ENCODE results near the gene EFCAB8.
A peak's percentile ranks its signal among the peaks of the same experiment; 100 is the strongest.

The EFCAB8 gene

DNA sequence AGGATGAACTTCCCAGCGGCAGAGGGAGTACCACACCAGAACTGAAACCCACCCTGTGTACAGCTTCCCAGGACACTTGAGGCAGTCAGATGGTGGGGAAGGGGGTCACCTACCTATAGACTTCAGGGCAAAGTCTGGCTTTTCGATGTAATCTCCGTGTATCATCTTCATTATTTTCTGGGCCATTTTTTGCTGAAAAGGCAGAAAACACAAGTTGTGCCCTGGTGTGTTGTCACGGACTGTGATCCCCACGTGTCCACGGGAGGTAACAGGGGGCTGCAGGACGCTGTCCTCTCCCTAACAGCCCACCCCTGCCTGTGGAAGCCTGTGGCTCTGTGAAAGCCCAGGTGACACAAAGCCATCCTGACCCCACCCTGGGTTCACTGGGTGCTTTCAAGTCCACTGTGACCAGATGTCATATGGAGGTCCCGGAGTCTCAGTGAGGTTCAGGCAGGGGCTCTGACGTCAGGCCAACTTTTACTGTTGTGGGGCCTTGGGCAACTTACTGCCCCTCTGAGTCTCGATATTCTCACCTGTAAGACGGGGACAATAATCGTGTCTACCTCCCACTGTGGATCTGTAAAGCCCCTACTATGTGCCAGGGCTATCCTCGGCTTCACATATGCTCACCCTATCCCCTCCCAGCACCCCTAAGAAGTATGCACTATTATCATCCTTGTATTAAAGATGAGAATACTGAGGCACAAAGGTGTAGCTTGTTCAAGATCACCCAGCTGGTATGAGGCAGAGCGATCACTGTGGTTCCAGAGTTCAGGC is 131.0 kb downstream of the EFCAB8 start:
- WGBS, 2 donors (ENCODE audit: extremely low coverage in 2 of 2, insufficient read length in 2 of 2, insufficient replicate concordance in 1 of 2): no CpG with 5 or more reads among the region's 14 CpGs
- peaks cover 0 to 7% (median 0%) of the 10 kb centered on the region in 3 experiments for H3K27me3 ChIP-seq (ENCODE audit: control insufficient read depth in 3 of 3, insufficient read depth in 3 of 3, low read depth in 1 of 3, low read length in 3 of 3)
- no peak overlapping the region for H2AFZ ChIP-seq (ENCODE audit: low read length)
- H2BK120ac ChIP-seq (ENCODE audit: low read depth, low read length): no peak overlapping the region
- H4K91ac ChIP-seq (ENCODE audit: low read depth, low read length, poor library complexity): no peak overlapping the region
- H3K4me1 ChIP-seq (ENCODE audit: control insufficient read depth in 2 of 2, insufficient read depth in 1 of 2, low read depth in 1 of 2, low read length in 2 of 2): peaks cover 0 to 5% of the 10 kb centered on the region in 2 donors
- H2BK12ac ChIP-seq (ENCODE audit: low read length): no peak overlapping the region
- H4K8ac ChIP-seq (ENCODE audit: low read depth, low read length): no peak overlapping the region
- H3K9me3 ChIP-seq (replicated peaks in 1 of 2; ENCODE audit: control insufficient read depth in 2 of 2, insufficient read depth in 1 of 2, low read depth in 1 of 2, low read length in 2 of 2): no peaks in the 10 kb centered on the region
- DNase-seq (ENCODE audit: low spot score): no peak
- H3K4me3 ChIP-seq (ENCODE audit: low read length in 2 of 2): no peak overlapping the region
- no peak overlapping the region for H3K4me2 ChIP-seq (ENCODE audit: insufficient read depth, low read length, poor library complexity, severe bottlenecking)
- peak overlapping the region; percentile 32 for H2AK5ac ChIP-seq (ENCODE audit: low read depth, low read length)
- no peak overlapping the region for H2BK15ac ChIP-seq (ENCODE audit: low read length)
- H3K27ac ChIP-seq (replicated peaks; ENCODE audit: low read length): no peak overlapping the region
- no peaks in the 10 kb centered on the region for H3K79me1 ChIP-seq (ENCODE audit: low read depth, low read length)
- no peaks in the 10 kb centered on the region for H3K36me3 ChIP-seq (replicated peaks in 1 of 2; ENCODE audit: control insufficient read depth in 2 of 2, insufficient read depth in 2 of 2, low read length in 2 of 2)
- no peak overlapping the region for H3K18ac ChIP-seq (ENCODE audit: low read length)
- H3K4ac ChIP-seq (ENCODE audit: low read length): no peak overlapping the region
- no peak overlapping the region for H2BK5ac ChIP-seq (ENCODE audit: low read length)
- no peak overlapping the region for H3K23ac ChIP-seq (ENCODE audit: low read depth, low read length, poor library complexity)
- H3K14ac ChIP-seq (ENCODE audit: low read length): no peak overlapping the region
- H3K9ac ChIP-seq (ENCODE audit: low read depth, low read length, poor library complexity): no peak overlapping the region

DNA sequence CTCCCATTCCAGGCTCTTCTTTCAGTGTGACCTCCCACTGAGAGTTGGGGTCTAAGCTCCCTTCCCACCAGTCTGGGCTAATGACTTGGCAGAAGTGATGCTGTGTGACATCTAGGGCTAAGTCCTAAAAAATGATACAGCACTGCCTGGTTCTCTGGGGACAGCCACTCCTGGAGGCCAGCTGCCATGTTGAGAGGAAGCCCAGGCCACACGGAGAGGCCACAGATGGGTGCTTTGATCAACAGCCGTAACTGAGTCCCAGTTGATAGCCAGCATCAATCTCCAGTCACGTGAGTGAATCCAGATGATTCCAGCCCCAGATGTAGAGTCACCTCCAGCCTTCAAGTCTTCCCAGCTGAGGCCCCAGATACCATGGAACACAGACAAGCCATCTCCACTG is 131.7 kb downstream of the EFCAB8 start:
- no peaks in the 10 kb centered on the region for H3K36me3 ChIP-seq (replicated peaks in 1 of 2; ENCODE audit: control insufficient read depth in 2 of 2, insufficient read depth in 2 of 2, low read length in 2 of 2)
- no peak overlapping the region for H3K27ac ChIP-seq (replicated peaks; ENCODE audit: low read length)
- H3K79me1 ChIP-seq (ENCODE audit: low read depth, low read length): no peaks in the 10 kb centered on the region
- no peak overlapping the region for H4K91ac ChIP-seq (ENCODE audit: low read depth, low read length, poor library complexity)
- no peak overlapping the region for H3K18ac ChIP-seq (ENCODE audit: low read length)
- no peak overlapping the region for H3K23ac ChIP-seq (ENCODE audit: low read depth, low read length, poor library complexity)
- no peak overlapping the region for H2AK5ac ChIP-seq (ENCODE audit: low read depth, low read length)
- peaks cover 0 to 4% of the 10 kb centered on the region in 2 donors for H3K4me1 ChIP-seq (ENCODE audit: control insufficient read depth in 2 of 2, insufficient read depth in 1 of 2, low read depth in 1 of 2, low read length in 2 of 2)
- no peak overlapping the region for H2BK120ac ChIP-seq (ENCODE audit: low read depth, low read length)
- H2BK12ac ChIP-seq (ENCODE audit: low read length): no peak overlapping the region
- H3K14ac ChIP-seq (ENCODE audit: low read length): no peak overlapping the region
- no peak overlapping the region for H2AFZ ChIP-seq (ENCODE audit: low read length)
- WGBS, 2 donors (ENCODE audit: extremely low coverage in 2 of 2, insufficient read length in 2 of 2, insufficient replicate concordance in 1 of 2): no CpG with 5 or more reads among the region's 3 CpGs
- no peak overlapping the region for H4K8ac ChIP-seq (ENCODE audit: low read depth, low read length)
- no peak overlapping the region for H3K9ac ChIP-seq (ENCODE audit: low read depth, low read length, poor library complexity)
- H2BK15ac ChIP-seq (ENCODE audit: low read length): no peak overlapping the region
- no peaks in the 10 kb centered on the region for H3K9me3 ChIP-seq (replicated peaks in 1 of 2; ENCODE audit: control insufficient read depth in 2 of 2, insufficient read depth in 1 of 2, low read depth in 1 of 2, low read length in 2 of 2)
- no peak overlapping the region for H2BK5ac ChIP-seq (ENCODE audit: low read length)
- H3K27me3 ChIP-seq (ENCODE audit: control insufficient read depth in 3 of 3, insufficient read depth in 3 of 3, low read depth in 1 of 3, low read length in 3 of 3): peaks cover 0 to 7% (median 0%) of the 10 kb centered on the region in 3 experiments
- H3K4me3 ChIP-seq (ENCODE audit: low read length in 2 of 2): no peak overlapping the region
- no peak for DNase-seq (ENCODE audit: low spot score)
- H3K4ac ChIP-seq (ENCODE audit: low read length): no peak overlapping the region
- no peak overlapping the region for H3K4me2 ChIP-seq (ENCODE audit: insufficient read depth, low read length, poor library complexity, severe bottlenecking)

DNA sequence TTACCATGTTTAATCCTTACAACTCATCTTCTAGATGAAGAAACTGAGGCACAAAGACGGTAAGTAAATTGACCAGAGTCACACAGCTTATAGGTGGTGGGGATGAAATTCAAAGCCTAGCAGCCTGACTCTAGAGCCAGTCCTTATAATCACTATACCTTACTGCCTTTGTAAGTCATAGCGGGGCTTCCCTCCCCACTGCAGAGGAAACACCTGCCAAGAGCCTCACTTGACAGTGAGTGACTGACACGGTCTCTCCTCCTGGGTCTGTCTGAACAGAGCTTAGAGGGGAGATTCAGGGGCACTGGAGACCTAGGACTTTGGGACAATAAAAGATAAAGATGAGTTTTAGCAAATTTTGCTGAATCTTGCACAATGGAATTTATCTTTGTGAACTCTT is 132.7 kb downstream of the EFCAB8 start:
- Histone ChIP-seq H3K4me1 (ENCODE audit: control insufficient read depth in 2 of 2, insufficient read depth in 1 of 2, low read depth in 1 of 2, low read length in 2 of 2) (peaks cover 0 to 1% of the 10 kb centered on the region in 2 donors), H2BK12ac (ENCODE audit: low read length) (no peak overlapping the region), H2BK15ac (ENCODE audit: low read length) (no peak overlapping the region), H2AK5ac (ENCODE audit: low read depth, low read length) (no peak overlapping the region), H2BK5ac (ENCODE audit: low read length) (no peak overlapping the region), H3K9ac (ENCODE audit: low read depth, low read length, poor library complexity) (no peak overlapping the region), H3K79me1 (ENCODE audit: low read depth, low read length) (no peaks in the 10 kb centered on the region), H3K36me3 (replicated peaks in 1 of 2; ENCODE audit: control insufficient read depth in 2 of 2, insufficient read depth in 2 of 2, low read length in 2 of 2) (no peaks in the 10 kb centered on the region), H4K91ac (ENCODE audit: low read depth, low read length, poor library complexity) (no peak overlapping the region), H3K27ac (replicated peaks; ENCODE audit: low read length) (no peak overlapping the region), H3K18ac (ENCODE audit: low read length) (no peak overlapping the region), H3K4me2 (ENCODE audit: insufficient read depth, low read length, poor library complexity, severe bottlenecking) (no peak overlapping the region), H3K27me3 (ENCODE audit: control insufficient read depth in 3 of 3, insufficient read depth in 3 of 3, low read depth in 1 of 3, low read length in 3 of 3) (peaks cover 0 to 7% (median 0%) of the 10 kb centered on the region in 3 experiments), H4K8ac (ENCODE audit: low read depth, low read length) (no peak overlapping the region), H3K9me3 (replicated peaks in 1 of 2; ENCODE audit: control insufficient read depth in 2 of 2, insufficient read depth in 1 of 2, low read depth in 1 of 2, low read length in 2 of 2) (no peaks in the 10 kb centered on the region), H2BK120ac (ENCODE audit: low read depth, low read length) (no peak overlapping the region), H3K23ac (ENCODE audit: low read depth, low read length, poor library complexity) (no peak overlapping the region), H2AFZ (ENCODE audit: low read length) (no peak overlapping the region), H3K14ac (ENCODE audit: low read length) (no peak overlapping the region), H3K4me3 (ENCODE audit: low read length in 2 of 2) (no peak overlapping the region), H3K4ac (ENCODE audit: low read length) (no peak overlapping the region)
- WGBS, 2 donors (ENCODE audit: extremely low coverage in 2 of 2, insufficient read length in 2 of 2, insufficient replicate concordance in 1 of 2): no CpG with 5 or more reads among the region's 3 CpGs
- no peak for DNase-seq (ENCODE audit: low spot score)

DNA sequence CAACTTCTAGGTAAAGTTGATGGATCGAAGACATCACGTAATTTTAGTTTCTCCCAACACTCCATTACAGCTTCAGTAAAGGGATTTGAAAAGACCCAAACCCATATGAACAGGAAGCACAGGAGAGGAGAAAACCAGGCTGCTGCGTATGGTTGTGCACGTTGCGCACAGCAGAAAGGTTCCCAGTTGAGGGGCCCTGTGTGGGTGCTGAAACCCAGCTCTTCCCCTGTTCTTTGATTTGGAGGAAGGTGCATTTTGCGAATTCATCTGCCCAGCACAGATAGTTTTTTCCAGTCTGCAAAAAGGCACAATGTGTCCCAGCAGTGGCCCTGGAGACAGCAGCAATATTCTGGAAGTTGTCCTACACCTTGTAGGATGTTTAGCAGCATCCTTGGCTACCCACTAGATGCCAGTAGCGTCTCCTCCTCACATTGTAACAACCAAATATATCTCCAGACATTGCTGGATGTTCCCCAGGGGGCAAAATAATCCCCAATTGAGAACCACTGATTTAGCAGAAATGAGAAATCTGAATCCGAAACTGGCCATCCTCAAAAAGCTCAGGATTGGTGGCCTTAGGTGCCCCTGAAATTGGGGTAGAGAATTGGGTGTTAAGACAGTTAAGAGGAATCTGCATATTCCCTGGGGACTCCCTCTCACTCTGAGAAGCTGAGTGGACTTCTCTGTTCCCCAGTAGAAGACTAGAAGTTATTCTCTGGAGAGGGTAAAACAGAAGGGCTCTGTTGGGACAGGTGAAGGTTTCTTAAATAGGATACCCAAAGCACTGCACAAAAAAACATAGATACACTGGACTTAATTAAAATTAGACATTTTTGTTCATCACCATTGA is 133.3 kb downstream of the EFCAB8 start:
- H3K4me1 ChIP-seq (ENCODE audit: control insufficient read depth in 2 of 2, insufficient read depth in 1 of 2, low read depth in 1 of 2, low read length in 2 of 2): peaks cover 0 to 1% of the 10 kb centered on the region in 2 donors
- no peak overlapping the region for H3K27ac ChIP-seq (replicated peaks; ENCODE audit: low read length)
- no peak overlapping the region for H3K14ac ChIP-seq (ENCODE audit: low read length)
- no peak overlapping the region for H3K18ac ChIP-seq (ENCODE audit: low read length)
- no peak overlapping the region for H3K23ac ChIP-seq (ENCODE audit: low read depth, low read length, poor library complexity)
- H3K36me3 ChIP-seq (replicated peaks in 1 of 2; ENCODE audit: control insufficient read depth in 2 of 2, insufficient read depth in 2 of 2, low read length in 2 of 2): no peaks in the 10 kb centered on the region
- no CpG with 5 or more reads among the region's 8 CpGs for WGBS, 2 donors (ENCODE audit: extremely low coverage in 2 of 2, insufficient read length in 2 of 2, insufficient replicate concordance in 1 of 2)
- no peak overlapping the region for H3K4ac ChIP-seq (ENCODE audit: low read length)
- no peak overlapping the region for H2BK12ac ChIP-seq (ENCODE audit: low read length)
- H3K4me3 ChIP-seq (ENCODE audit: low read length in 2 of 2): no peak overlapping the region
- peaks cover 0 to 7% (median 0%) of the 10 kb centered on the region in 3 experiments for H3K27me3 ChIP-seq (ENCODE audit: control insufficient read depth in 3 of 3, insufficient read depth in 3 of 3, low read depth in 1 of 3, low read length in 3 of 3)
- no peaks in the 10 kb centered on the region for H3K9me3 ChIP-seq (replicated peaks in 1 of 2; ENCODE audit: control insufficient read depth in 2 of 2, insufficient read depth in 1 of 2, low read depth in 1 of 2, low read length in 2 of 2)
- no peak overlapping the region for H3K9ac ChIP-seq (ENCODE audit: low read depth, low read length, poor library complexity)
- no peak overlapping the region for H4K91ac ChIP-seq (ENCODE audit: low read depth, low read length, poor library complexity)
- no peaks in the 10 kb centered on the region for H3K79me1 ChIP-seq (ENCODE audit: low read depth, low read length)
- DNase-seq (ENCODE audit: low spot score): no peak
- no peak overlapping the region for H2AFZ ChIP-seq (ENCODE audit: low read length)
- no peak overlapping the region for H2AK5ac ChIP-seq (ENCODE audit: low read depth, low read length)
- H4K8ac ChIP-seq (ENCODE audit: low read depth, low read length): no peak overlapping the region
- no peak overlapping the region for H2BK15ac ChIP-seq (ENCODE audit: low read length)
- no peak overlapping the region for H3K4me2 ChIP-seq (ENCODE audit: insufficient read depth, low read length, poor library complexity, severe bottlenecking)
- no peak overlapping the region for H2BK120ac ChIP-seq (ENCODE audit: low read depth, low read length)
- H2BK5ac ChIP-seq (ENCODE audit: low read length): no peak overlapping the region

All from neuronal stem cell (in vitro differentiated cells).